22Rv1 (cell line): ENCODE results near the gene DLG1.

Experiments used
- H3K27ac ChIP-seq: fragments of 450-650 bp; 2 replicates; pipeline ENCODE4 v1.5.1; 2017
- CTCF ChIP-seq: fragments of 450-650 bp; IDR thresholded peaks from 2 replicates; pipeline ENCODE4 v1.5.1; 2017; ENCODE audit warnings: mild to moderate bottlenecking
- ZFX ChIP-seq: fragments of 450-650 bp; IDR thresholded peaks from 2 replicates; pipeline ENCODE4 v1.6.1; 2017; ENCODE audit warnings: antibody characterized with exemption, borderline replicate concordance

The DLG1 gene

DNA sequence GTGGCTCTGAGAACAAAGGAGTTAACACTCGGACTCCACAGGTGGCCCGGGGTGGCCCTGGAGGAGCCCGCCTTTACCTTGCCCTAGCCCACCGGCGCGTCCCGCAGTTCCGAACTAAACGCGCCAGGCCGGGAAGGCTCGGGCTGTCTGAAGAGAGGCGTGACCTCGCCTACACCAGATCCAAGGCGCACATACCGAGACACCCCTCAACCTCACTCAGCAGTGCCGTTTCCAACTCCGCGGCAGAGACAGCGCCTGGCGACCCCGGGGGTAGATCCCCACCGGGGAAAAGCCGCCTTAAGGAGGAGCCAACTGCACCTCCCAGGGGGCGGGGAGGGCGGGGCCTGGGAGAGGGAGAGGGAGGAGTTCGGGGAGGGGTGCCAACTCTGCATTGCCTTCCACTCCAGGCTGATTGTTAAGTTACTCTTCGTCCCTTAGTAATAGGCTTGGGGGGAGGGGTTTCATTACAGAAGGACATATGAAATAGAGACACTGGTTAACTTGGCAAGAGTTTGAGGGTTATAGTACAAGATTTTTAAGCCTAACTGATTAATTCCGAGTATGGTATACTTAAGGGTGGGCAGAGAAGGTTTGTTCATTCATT is at the start of gene DLG1:
Gene DLG1 (minus strand): TSS at position 272 of the 604 bp plus-strand sequence. CDS start 1,408 bp downstream, outside the sequence.
- peak within 1 kb of the TSS; percentile 84 for H3K27ac ChIP-seq

GRCh38 chr3:197348014-197348413 is 49.6 kb upstream of the DLG1 start:
- no peak overlapping the region for H3K27ac ChIP-seq
- no peak for TF ChIP-seq CTCF
- no peak for TF ChIP-seq ZFX

More for the DNA sequence above, at the start of gene DLG1:
- TF ChIP-seq ZFX, result no peak
- TF ChIP-seq CTCF, result no peak

GRCh38 chr3:197345390-197345789 is 47.0 kb upstream of the DLG1 start:
- no peak overlapping the region for H3K27ac ChIP-seq
- TF ChIP-seq ZFX, result no peak
- no peak for TF ChIP-seq CTCF

- no peak for TF ChIP-seq CTCF
- no peak for TF ChIP-seq ZFX
- no peak overlapping the region for H3K27ac ChIP-seq
These were observed 46.3 kb upstream of the DLG1 start for GRCh38 chr3:197344582-197345318.

DNA sequence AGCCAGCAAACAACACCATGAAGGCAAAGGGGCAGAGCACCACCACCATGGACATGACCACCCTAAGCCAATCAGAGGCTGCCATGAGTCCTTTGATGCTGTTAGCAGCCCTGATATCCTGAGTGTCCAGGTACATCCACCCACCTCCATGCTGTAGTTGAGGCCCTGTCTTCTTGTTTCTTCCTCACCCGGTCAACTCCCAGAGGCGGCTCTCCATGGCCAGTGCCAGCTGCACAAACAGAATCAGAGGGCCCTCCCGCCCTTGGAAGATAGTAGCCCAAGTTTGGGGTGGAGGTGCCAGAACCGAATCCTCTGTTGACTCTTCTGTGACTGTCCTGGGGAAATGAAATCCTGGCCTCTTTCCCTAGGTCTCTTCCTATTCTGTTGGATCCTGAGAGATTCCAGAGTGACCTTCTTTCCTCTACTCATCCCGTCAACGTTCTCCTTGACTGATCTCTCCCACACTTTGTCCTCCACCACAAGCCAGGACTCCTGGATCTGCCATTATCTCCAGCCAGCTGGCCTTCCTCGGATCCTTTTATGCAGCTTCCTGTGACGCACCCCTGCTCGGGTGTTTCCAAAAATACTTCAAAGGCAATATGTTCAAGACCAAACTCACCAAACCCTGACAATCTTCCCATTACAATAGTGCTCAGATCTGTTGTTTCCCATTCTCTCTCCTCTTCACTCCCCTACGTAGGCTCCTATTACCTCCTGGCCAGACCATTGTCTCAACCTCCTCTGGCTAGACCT is 45.4 kb upstream of the DLG1 start:
- H3K27ac ChIP-seq, result no peak overlapping the region
- TF ChIP-seq ZFX (no peak), CTCF (no peak)

- TF ChIP-seq CTCF (no peak), ZFX (no peak)
- H3K27ac ChIP-seq, result no peak overlapping the region
These were observed 44.7 kb upstream of the DLG1 start for GRCh38 chr3:197343111-197343510.

DNA sequence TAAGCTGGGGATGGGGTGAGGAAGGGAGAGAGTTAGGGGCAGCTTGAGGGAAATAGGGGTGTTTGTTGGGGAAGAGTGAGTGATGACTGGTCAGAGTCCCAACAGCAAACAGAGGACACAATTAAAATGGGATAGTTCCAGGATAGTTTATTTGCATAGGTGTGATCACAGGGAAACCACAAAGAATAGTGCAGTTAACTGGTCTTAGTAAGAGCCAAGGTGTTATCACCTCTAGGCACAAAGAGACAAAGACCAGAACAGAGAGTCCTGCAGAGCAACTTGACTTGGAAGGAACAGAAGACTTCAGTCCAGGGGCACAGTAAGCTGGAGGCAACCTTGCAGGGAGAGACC is 42.1 kb upstream of the DLG1 start:
- H3K27ac ChIP-seq, result no peak overlapping the region
- TF ChIP-seq CTCF (no peak), ZFX (no peak)
